Measurements from ENCODE around the gene FBXO48. TPM values are rescaled to one million over a fixed set of nuclear protein-coding genes. Genes with fewer than 3 reads are reported as not detected.

FBXO48 gene
- total and polyA plus RNA-seq, 2 of the 4 experiments (the other 2 are of a cell fraction), result 0.18 to 0.43 TPM

- Histone ChIP-seq H3K14ac (replicated peaks; ENCODE audit: low read depth, low read length) (no peak overlapping the region), H2BK15ac (ENCODE audit: low read depth, low read length) (no peak overlapping the region), H4K5ac (ENCODE audit: low read depth, low read length) (no peak overlapping the region), H3K27ac (ENCODE audit: insufficient read depth, low read length) (no peak overlapping the region), H3K79me1 (ENCODE audit: low read depth in 1 of 2, low read length in 2 of 2) (peaks cover 0 to 8% of the 10 kb centered on the region in 2 experiments; a peak in 3 of 4 replicates), H2BK5ac (ENCODE audit: low read depth, low read length, poor library complexity, severe bottlenecking) (no peak overlapping the region), H2AK9ac (replicated peaks; ENCODE audit: low read depth, low read length, poor library complexity) (no peak overlapping the region), H2AK5ac (ENCODE audit: low read depth, low read length) (no peak overlapping the region), H3K36me3 (ENCODE audit: control insufficient read depth, insufficient read depth, low read length) (no peaks in the 10 kb centered on the region), H4K20me1 (ENCODE audit: insufficient read depth, low read length) (no peaks in the 10 kb centered on the region), H3K18ac (ENCODE audit: low read depth, low read length) (no peak overlapping the region), H3K56ac (ENCODE audit: extremely low read depth, insufficient read depth, low read length) (no peak overlapping the region), H2BK20ac (ENCODE audit: low read depth, low read length) (no peak overlapping the region), H3K4me3 (ENCODE audit: insufficient read depth, low read depth, low read length) (no peak overlapping the region), H3K23ac (ENCODE audit: low read depth, low read length) (no peak overlapping the region), H3K9me3 (ENCODE audit: control insufficient read depth, insufficient read depth, low read length) (no peaks in the 10 kb centered on the region), H3K4me2 (ENCODE audit: low read depth, low read length) (no peak overlapping the region), H3K9me1 (ENCODE audit: insufficient read depth, low read length) (peaks cover 3% of the 10 kb centered on the region; the same call in 1 of the 2 replicates), H4K91ac (ENCODE audit: insufficient read depth, low read depth, low read length) (no peak overlapping the region), H2AFZ (replicated peaks; ENCODE audit: low read length, poor library complexity) (no peak overlapping the region), H4K8ac (ENCODE audit: low read depth in 2 of 2, low read length in 2 of 2) (no peak overlapping the region), H3K9ac (ENCODE audit: low read depth, low read length) (no peak overlapping the region), H3K4ac (ENCODE audit: low read depth, low read length) (no peak overlapping the region), H2BK120ac (ENCODE audit: low read depth, low read length) (no peak overlapping the region), H3K27me3 (ENCODE audit: control insufficient read depth, insufficient read depth, low read length) (no peaks in the 10 kb centered on the region), H3K4me1 (ENCODE audit: control insufficient read depth, insufficient read depth, low read length) (0 out of 2 replicates have a peak, but pooled peaks cover 2% of the 10 kb centered on the region)
- no CpG with 5 or more reads among the region's 1 CpG for WGBS, 2 experiments (ENCODE audit: extremely low coverage in 2 of 2, insufficient read length in 1 of 2)
- ChIA-PET POLR2A (ENCODE audit: unreplicated experiment) (no interaction called here), CTCF (interaction anchor here (0.6 to 2.5 kb wide), 11 partner anchors 9 to 463 kb away, joined by 3 to 13 read pairs (median 4); no protein-coding TSS in a partner anchor)
- dilution Hi-C loops (cut with HindIII; ENCODE audit: low sequenced_read_pairs, unreplicated experiment) (no loop called here), in situ Hi-C loops (cut with MboI; ENCODE audit: low sequenced_read_pairs) (loop anchor here (10.0 kb wide), 1 partner anchor 461 kb away; no protein-coding TSS in a partner anchor), intact Hi-C loops (cut with micrococcal nuclease) (loop anchor here (2.0 to 10.0 kb wide), 4 partner anchors 245 to 861 kb away; partner anchors contain the start of gene ANTXR1)
- DNase-seq (peak; percentile 71), ATAC-seq (ENCODE audit: low read depth) (no peak)
- TF ChIP-seq BHLHE40 (IDR thresholded peaks at IDR 0.05; ENCODE audit: low read depth, low read length) (no peak), SMC3 (IDR thresholded peaks at IDR 0.05; ENCODE audit: low read depth, low read length) (peak; percentile 67), CTCF (conservative IDR thresholded peaks at IDR 0.05; ENCODE audit: low read depth, low read length) (peak; percentile 85), RAD21 (IDR thresholded peaks at IDR 0.05; ENCODE audit: low read length) (peak; percentile 82)
- BruUV-seq (replicated peaks), result no TSS peak
Measured at GRCh38 chr2:68463287-68463877, 3.7 kb downstream of the FBXO48 start.

All from IMR-90 (cell line).